D341Med (cell line): ENCODE data around the gene KDM5B.
A peak's percentile ranks its signal among the peaks of the same experiment; 100 is the strongest.
"Not testable (repeated sequence)": the region's sequence is repeated elsewhere in the genome, so short reads cannot be mapped to it uniquely, and the experiment has no call there.

Experiments used
- DNase-seq: peaks from one replicate; pipeline ENCODE4 v3.0.0; 2012; ENCODE audit warnings: low spot score

KDM5B gene

DNA sequence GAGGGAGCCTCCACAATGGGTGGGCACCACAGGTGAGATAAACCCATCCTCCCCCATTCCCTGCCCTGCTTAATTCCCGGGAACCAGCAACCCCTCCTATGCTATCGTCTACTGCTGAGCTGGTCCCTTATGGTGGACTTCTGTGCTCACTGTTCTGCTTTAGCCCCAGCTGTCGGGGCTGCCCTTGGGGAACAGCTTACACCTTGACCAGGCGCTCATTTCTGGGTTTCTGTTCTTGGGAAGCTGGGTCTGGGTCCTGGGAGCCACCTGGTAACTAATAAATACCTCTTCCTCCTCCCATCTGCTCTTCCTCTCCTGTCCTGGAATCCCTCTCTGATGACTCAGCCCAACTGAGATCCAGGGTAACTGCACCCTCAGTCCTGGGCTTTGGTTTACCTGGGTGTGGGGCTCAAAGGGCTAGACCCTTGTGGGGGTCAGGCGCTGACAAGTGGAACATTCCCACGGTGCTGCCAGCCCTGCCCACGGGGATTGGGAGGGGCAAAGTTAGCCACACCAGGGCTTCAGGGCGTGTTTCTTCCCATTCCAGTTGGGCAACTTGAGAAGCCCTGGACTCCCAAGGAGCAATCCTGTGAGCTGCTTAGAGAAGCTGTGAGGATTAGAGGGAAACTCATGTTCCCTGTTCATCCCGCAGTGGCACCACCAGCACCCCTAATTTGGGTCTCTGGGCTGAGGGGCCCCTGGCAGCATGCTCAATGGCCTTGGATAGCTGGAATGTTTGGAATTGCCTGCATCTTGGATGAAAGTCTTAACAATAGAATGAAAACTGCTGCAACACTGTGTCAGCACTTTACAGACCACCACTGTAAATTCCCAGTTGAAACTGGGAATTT lies 4.2 kb upstream of the KDM5B start:
- DNase-seq = no peak

DNA sequence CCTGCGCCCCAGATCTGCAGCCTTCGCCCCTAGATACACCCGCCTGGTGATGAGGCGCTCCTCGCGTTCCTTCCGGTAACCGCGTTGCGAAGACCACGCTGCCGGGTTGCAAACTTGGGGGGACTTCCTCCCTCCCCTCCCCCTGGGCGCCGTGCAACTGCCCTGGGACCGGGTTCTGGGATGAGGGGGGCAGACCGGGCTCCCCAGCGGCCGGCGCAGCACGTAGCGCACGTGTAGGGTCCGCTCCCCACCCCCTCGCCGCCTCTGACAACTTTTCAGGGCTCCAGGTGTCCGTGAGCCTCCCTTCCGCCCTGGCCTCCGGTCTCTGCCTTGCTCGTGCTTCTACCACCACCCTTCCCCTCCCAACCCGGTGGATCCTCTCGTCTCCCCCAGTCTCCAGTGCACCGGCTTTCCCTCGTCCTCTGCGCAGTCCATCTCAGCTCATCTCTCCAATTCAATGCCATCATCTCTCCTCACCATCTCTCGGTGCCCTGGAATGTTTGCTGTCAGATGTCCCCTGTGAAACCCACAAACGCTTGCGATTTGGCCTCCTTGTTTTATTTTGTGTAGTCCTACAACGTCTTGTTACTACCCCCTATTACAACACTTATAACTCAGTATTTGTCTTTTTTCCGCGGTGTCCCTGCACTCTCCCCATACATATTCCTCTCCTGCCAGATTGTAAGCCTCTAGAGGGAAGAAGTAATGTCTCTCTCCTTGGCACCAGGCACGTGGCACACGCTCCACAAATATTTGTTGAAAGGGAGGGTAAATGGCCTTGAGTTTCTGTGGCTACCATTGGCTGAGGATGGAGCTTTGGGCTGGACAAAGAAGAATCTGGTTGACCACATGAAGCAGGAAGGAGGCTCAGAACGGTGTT lies 3.3 kb upstream of the KDM5B start:
- peak; percentile 57 for DNase-seq

DNA sequence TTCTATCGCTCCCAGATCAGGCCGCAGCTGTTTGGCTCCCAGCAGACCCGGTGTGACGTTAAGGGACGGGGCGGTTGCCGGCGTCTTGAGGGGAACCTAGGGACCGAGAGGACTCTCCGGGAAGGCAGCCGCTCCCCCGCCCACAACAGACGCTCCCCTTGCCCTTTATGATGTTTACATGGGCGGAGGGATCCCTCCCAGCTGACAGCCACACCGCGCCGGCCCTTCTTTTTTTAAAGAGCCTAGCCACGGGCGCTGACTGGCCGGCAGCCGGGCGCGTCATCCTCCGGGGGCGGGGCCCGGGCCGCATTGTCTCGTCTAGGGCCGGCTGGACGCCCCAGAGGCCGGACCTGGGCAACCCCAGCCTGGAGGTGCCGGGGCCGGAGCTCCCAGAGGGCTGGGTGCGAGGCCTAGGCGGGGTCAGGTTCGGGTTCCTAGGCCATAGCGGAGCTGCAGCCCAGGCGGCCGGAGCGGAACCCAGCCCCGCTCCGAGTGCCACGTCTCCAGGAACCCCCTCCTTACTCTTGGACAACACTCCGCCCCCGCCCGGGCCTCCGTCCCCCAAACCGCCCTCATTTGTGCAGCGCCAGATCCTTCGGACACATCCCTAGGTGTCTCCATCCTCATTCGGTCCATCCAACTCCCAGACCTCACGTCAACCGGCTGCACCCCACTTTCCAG lies 2.5 kb upstream of the KDM5B start, which contains the start of gene PCAT6:
PCAT6 (plus strand) TSS at position 340 of the 681 bp plus-strand sequence.
- peak; percentile 99 for DNase-seq

GRCh38 chr1:202810193-202810614 lies 2.0 kb upstream of the KDM5B start:
- no peak for DNase-seq

DNA sequence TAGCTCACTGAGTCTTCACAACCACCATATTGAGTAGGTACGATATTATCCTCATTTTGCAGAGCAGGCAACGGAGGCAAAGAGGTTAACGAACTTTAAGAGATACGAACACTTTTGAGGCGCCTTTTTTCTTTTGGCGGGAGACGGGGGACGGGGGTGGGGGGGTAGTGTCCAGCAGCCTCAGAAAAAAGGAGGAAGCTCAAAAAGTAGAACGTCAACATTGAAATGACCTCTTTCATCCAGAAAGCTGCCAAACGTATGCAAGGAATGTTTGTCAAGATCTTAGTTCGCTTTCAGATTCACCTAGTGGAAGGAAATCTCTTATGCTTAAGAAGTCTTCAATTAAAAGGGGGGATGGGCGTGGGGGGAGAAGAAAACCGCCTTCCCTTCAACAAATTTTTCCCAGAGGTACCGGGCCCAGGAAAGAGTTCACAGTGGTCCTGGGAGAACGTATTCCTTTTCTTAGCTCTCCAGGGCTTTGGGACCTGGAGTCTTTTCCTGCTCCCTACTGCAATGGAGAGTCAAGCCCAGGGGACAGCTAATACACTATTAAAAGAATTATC lies 1.5 kb upstream of the KDM5B start:
- DNase-seq = no peak

DNA sequence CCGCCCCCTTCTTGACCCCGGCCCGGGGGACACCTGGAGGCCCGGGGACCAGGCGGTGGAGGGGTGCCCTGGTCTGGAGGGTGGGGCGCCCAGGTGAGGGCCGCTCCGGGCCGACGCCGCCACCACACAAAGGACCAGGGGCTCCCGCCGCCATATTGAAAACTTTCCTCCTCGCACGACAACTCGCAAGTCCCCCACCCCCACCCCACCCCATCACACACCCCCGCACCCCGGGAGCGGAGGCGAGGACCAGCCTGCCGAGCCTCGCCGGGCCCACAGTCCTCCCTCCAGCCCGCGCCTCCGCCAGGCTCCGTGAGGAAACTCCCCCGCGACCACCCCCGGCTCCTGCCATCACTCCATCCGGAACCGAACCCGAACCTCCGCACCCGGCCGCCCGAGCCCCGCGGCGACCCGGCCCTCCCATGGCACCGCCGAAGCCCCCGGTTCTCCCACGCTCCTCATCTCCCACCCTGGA lies 733 bp downstream of the KDM5B start:
- peak; percentile 72 for DNase-seq

GRCh38 chr1:202806845-202807450 lies 1.3 kb downstream of the KDM5B start:
- DNase-seq = peak; percentile 64

DNA sequence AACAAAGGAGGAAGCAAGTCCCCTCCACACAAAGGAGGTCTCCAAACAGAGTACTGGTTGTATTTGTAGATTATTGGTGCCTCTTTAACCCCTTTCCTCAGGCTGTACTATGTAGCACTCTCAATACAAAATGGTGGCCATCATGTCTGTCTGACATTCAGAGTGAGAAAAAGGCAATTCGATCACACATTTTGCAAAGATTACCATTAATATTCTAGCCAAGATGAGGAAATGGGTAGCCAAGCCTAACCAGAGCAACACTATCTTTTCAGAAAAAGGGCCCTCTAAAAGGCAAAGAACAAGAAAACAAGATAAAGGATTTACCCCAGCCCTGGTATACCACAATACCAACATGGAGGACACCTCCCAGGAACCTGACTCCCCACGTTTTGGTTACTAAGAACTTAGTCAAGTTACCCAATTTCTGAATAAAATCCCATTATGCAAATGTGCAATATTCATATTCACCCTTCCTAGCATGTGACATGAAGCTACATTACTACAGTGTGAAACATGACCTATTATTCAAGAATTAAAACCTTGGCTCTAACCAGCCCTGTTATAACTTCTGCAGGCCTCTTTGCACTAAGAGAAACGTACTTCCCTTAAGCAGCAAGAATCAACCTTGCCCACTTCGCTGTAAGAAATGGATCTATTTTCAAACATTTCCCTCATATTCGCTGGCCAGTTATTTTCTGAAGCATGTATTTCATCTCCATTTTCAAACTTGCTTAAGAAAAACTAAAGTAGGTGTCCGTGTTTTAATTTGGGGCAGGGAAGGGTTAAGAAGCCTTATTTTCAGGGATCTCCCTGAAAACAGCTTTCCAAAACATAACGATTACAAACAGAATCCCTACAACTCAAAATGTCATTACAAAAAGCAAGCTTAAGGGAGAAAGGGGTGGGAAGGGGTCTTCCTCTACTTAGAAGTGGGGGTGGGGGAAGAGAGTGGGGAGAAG lies 2.1 kb downstream of the KDM5B start:
- no peak for DNase-seq

DNA sequence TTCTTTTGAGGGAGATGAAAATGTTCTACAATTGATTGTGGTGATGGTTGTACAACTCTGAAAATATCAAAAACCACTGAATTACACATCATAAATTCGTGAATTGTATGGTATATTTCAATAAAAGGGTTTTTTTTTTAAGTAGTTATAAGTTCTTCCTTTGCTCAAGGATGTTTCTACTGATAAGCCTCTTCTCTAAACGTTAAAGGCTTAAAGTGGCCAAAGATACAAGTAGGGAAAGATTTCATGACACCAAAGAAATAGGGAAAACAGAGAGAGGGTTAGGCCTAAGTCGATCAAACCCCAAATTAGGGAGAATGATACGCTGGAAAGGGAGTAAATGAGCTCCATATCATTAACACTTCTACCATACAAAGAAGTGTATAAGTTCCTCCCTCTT lies 4.1 kb downstream of the KDM5B start:
- no peak for DNase-seq

DNA sequence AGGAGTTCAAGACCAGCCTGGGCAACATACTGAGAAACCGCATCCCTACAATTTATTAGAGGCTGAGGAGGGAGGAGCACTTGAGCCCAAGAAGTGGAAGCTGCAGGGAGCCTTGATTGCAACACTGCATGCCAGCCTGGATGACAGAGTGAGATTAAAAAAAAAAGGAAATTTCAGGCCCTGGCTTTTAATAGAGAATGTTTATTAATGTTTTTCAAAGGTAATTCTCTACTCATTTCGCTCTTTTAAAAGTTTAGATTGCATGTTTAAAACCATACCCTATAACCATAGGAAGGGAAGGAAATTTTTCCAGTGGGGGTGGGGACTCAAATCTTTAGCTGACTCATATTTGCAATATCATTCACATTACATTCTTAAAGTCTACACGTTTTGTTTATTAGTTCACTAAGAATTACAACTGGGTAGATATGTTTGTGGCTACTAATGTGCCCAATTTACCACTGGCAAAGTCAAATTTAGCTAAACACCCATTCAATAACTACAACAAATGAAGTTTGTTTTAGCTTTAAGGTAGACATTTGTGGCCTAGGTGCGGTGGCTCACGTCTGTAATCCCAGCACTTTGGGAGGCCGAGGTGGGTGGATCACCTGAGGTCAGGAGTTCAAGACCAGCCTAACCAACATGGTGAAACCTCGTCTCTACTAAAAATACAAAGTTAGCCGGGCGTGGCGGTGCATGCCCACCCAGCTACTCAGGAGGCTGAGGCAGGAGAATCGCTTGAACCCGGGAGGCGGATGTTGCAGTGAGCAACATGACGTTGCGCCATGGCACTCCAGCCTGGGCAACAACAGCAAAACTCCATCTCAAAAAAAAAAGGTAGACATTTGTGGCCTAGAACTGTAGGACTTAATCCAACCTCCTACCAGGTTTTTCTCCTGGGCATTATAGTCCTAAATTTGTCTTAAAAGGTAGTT lies 5.0 kb downstream of the KDM5B start:
- no peak for DNase-seq

GRCh38 chr1:202802034-202802433 lies 6.2 kb downstream of the KDM5B start:
- DNase-seq = no peak

DNA sequence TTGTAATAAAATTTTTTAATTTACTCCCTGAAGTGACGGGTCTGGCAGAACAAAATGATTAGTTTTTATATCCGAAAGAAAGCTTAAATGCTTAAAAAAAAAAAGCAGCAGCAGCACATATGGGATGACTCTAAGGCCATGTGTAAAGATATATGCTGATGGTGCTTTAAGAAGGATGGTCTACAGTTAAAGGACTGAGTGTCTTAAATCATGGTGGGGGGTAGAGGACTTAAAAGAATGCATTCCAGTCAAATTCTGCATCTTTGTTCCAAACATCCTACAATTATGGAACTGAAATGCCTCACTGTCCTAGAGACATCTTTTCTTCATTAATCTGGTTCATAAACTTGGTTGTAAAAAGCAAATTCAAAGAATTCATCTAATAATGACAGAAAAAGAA lies 7.0 kb downstream of the KDM5B start:
- DNase-seq = no peak

- no peak for DNase-seq
Measured at GRCh38 chr1:202800742-202801141, 7.5 kb downstream of the KDM5B start.

DNA sequence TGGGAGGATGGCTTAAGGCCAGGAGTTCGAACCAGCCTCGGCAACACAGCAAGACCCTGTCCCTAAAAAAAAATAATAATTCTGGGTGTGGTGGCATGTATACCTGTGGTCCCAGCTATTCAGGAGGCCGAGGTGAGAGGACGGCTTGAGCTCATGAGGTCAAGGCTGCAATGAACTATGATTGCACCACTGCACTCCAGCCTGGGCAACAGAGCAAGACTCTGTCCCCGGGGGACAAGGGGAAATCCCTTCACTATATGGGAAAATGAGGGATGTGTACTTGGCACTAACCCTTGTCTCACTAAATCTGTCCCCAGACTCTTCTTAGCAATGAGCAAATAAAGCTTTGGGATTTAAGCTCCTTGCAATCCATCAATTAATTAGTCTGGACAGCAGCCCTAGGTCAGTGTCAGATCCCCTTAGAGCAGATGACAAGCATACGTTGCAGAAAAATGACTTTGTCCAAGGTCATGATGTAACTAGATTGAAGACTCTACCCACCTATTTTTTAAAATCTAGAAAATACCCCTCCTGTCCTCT lies 9.4 kb downstream of the KDM5B start:
- DNase-seq = peak; percentile 46

DNA sequence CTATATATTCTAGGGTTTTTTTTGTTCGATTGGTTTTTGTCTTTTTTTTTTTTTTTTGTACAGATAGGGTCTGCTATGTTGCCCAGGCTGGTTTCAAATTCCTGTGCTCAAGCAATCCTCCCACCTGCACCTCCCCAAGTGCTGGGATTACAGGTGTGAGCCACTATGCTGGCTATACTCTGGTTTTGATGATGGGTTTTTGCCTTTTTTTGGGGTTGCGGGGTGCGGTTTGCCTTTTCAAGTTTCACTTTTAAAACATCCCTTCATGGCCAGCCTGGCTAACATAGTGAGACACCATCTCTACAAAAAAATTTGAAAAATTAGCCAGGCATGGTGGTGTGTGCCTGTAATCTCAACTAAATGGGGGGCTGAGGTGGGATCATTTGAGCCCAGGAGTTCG lies 10.0 kb downstream of the KDM5B start:
- DNase-seq = no peak

DNA sequence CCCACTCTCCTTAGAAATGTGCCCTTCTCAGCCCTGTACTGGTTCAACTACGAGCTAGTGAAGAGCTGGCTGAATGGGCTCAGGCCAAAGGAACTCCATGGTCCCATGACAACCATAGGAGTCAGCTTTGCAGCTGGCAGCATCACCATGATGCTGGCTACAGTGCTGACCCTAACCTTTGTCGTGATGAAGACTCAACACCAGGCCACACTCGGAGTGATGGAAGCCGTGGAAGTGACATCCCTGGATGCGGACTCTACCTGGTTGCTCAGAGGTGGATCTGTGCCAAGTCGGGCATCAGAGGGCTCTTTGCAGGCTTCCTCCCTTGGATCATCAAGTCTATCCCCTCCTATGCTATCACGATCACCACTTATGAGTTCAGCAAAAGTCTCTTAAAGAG lies 11.6 kb downstream of the KDM5B start:
- no peak for DNase-seq

DNA sequence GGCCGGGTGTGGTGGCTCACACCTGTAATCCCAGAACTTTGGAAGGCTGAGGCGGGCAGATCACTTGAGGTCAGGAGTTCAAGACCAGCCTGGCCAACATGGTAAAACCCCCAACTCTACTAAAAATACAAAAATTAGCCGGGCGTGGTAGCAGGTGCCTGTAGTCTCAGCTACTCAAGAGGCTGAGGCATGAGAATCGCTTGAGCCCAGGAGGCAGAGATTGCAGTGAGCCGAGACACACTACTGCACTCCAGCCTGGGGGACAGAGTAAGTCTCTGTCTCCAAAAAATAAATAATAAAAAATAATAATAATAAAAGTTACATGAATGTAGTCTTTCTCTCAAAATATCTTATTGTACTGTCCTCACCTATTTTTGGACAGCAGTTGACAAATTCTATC lies 13.3 kb downstream of the KDM5B start:
- not testable (repeated sequence) for DNase-seq

GRCh38 chr1:202794051-202794740 lies 14.0 kb downstream of the KDM5B start:
- DNase-seq = no peak
